H1 (cell line): ENCODE measurements around the gene RCSD1. TPM values are rescaled to one million over a fixed set of nuclear protein-coding genes. Genes with fewer than 3 reads are reported as not detected.

ENCODE experiments used
- ATF2 ChIP-seq: IDR thresholded peaks from 2 replicates; pipeline ENCODE4 v1.6.1; 2012; ENCODE audit warnings: low read length, inconsistent platforms
- EZH2 ChIP-seq: fragments of 200-600 bp; sonication (generic); IDR thresholded peaks from 2 replicates; pipeline ENCODE4 v1.7.1; 2012; ENCODE audit warnings: low read depth, mild to moderate bottlenecking, moderate library complexity, low read length, inconsistent platforms; ENCODE audit not compliant: severe bottlenecking
- polyA plus RNA-seq, 7 experiments: library from polyadenylated mRNA; depleted of rRNA in 3 of 7; stranded (reverse) in 5 of 7; unstranded in 2 of 7; fragments of >200 nt in 5 of 7; fragments of 200-250 nt in 2 of 7; gene quantifications; 1 replicate in 5 of 7; 2 replicates in 1 of 7; 4 replicates in 1 of 7; pipeline versions ENCODE4 v1.2.1 to v1.2.3, GENCODE V29; 2011 to 2013; ENCODE audit warnings: missing spikeins in 2 of 7, mixed read lengths in 2 of 7
- total RNA-seq: library from RNA; stranded (reverse); fragmentation: NEBNext Ultra II Directional; extraction: Animal tissue kit (Norgen Biotek cat#: 25700); gene quantifications from 2 replicates; pipeline ENCODE4 v1.2.1, GENCODE V29; 2021

The RCSD1 gene
- total and polyA plus RNA-seq, 2 of the 8 experiments (the other 6 are each of a cell fraction or from before 2014, with no cell fraction given) = 0.47 to 0.69 TPM

- TF ChIP-seq EZH2 = no peak
- no peak for TF ChIP-seq ATF2
Measured at GRCh38 chr1:167618366-167618765, 11.7 kb upstream of the RCSD1 start (continued).
